Measurements from ENCODE around the gene ZFAND6.

DNA sequence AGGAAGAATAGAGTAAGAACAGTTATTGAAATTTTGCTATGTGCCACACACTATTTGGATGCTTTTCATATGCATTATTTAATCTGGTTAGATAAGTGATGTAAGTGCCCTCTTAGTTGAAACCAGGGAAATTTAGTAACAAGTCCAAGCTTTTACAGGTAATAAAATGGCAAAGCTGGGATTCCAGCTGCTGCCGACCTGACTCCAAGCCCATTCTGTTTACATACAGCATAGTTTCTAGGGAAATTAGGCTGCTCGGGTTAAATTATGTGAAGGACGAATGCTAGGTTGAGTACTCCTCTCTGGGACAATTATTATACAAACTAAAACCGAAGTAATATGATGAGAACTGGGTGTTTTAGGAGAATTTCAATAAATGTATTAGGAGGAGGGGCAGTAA is 54.6 kb downstream of the ZFAND6 start:
- TF ChIP-seq RARB (CRISPR knock-in tag; IDR thresholded peaks at IDR 0.05) (no peak), TOX (CRISPR knock-in tag; IDR thresholded peaks at IDR 0.05; ENCODE audit: borderline replicate concordance) (no peak), ZNF70 (CRISPR knock-in tag; IDR thresholded peaks at IDR 0.05) (no peak), ZC3H10 (CRISPR knock-in tag; IDR thresholded peaks at IDR 0.05) (no peak), OSR1 (CRISPR knock-in tag; IDR thresholded peaks at IDR 0.05) (no peak), ARNTL (CRISPR knock-in tag; IDR thresholded peaks at IDR 0.05; ENCODE audit: borderline replicate concordance, low read depth) (no peak), ZFP30 (CRISPR knock-in tag; IDR thresholded peaks at IDR 0.05) (no peak), ZNF8 (CRISPR knock-in tag; IDR thresholded peaks at IDR 0.05) (no peak), SNAI2 (CRISPR knock-in tag; IDR thresholded peaks at IDR 0.05) (no peak)
- TF ChIP-seq, protein P1, sequence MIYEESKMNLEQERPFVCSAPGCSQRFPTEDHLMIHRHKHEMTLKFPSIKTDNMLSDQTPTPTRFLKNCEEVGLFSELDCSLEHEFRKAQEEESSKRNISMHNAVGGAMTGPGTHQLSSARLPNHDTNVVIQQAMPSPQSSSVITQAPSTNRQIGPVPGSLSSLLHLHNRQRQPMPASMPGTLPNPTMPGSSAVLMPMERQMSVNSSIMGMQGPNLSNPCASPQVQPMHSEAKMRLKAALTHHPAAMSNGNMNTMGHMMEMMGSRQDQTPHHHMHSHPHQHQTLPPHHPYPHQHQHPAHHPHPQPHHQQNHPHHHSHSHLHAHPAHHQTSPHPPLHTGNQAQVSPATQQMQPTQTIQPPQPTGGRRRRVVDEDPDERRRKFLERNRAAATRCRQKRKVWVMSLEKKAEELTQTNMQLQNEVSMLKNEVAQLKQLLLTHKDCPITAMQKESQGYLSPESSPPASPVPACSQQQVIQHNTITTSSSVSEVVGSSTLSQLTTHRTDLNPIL (CRISPR knock-in tag; IDR thresholded peaks at IDR 0.05; ENCODE audit: low read depth) = no peak

All from SK-N-SH treated with all-trans-retinoic acid at 6 μM for 48 hours (cell line).